Measurements from ENCODE around the gene PEX11B.

PEX11B gene

GRCh38 chr1:145871994-145872924 lies 46.3 kb downstream of the PEX11B start:
- peak; percentile 58 for DNase-seq (ENCODE audit: low spot score)

- no peak for DNase-seq (ENCODE audit: low spot score)
These were observed 50.3 kb downstream of the PEX11B start for GRCh38 chr1:145868232-145868631.

DNA sequence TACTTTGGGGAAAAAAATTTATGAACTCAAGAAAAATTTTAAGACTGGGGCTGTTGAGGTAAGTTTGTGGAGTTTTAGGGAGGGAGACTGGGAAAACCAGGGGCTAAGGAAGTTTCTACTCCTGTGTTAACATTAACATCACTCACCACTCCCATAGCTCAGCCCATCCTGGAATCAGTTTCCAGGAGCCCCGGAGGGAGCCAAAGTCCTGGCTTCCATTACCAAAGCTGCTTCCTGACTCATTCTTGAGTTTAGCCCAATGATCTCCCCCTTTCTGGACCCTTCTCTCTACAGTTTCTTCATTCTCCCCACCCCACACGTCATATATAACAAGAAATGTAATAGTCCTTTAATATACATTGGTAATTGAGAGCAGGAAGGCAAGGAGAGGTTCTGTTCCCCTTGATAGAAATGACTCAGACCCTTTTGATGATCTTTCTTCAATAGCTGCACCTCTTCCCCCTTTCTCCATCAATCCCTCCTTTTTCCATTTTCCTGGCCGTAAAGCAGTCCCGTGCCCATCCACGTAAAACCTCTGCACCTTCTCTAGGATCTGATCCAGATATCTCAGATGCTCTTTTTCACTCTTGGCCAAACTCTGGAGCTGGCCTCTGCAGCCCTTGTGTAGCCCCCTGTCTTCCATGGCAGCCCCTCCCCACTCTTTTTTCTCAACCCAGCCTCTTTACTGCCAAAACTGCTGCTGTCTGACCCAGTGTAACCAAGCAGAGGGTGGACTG lies 55.1 kb downstream of the PEX11B start:
- no peak for DNase-seq (ENCODE audit: low spot score)

Measured in Ammon's horn (tissue), 1 donor.